ENCODE data around the gene CARF.
"Not testable (repeated sequence)": the region's sequence is repeated elsewhere in the genome, so short reads cannot be mapped to it uniquely, and the experiment has no call there.

The CARF gene

GRCh38 chr2:202976809-202977208, 64.7 kb downstream of the CARF start:
- no peak for TF ChIP-seq CTCF (IDR thresholded peaks at IDR 0.05; ENCODE audit: low read depth, low read length)

GRCh38 chr2:202982779-202983491, 70.9 kb downstream of the CARF start:
- no peak overlapping the region for H3K4me3 ChIP-seq (ENCODE audit: low read depth, low read length)
- TF ChIP-seq CTCF (IDR thresholded peaks at IDR 0.05; ENCODE audit: low read depth, low read length): no peak

More at GRCh38 chr2:202976809-202977208, 64.7 kb downstream of the CARF start:
- H3K4me3 ChIP-seq (ENCODE audit: low read depth, low read length): no peak overlapping the region

GRCh38 chr2:202989749-202990148, 77.7 kb downstream of the CARF start:
- no peak overlapping the region for H3K4me3 ChIP-seq (ENCODE audit: low read depth, low read length)
- TF ChIP-seq CTCF (IDR thresholded peaks at IDR 0.05; ENCODE audit: low read depth, low read length): no peak

GRCh38 chr2:202990501-202990900, 78.4 kb downstream of the CARF start:
- no peak overlapping the region for H3K4me3 ChIP-seq (ENCODE audit: low read depth, low read length)
- TF ChIP-seq CTCF (IDR thresholded peaks at IDR 0.05; ENCODE audit: low read depth, low read length): no peak

- H3K4me3 ChIP-seq (ENCODE audit: low read depth, low read length): not testable (repeated sequence)
Observed at GRCh38 chr2:202997113-202997512, 85.0 kb downstream of the CARF start.

- no peak overlapping the region for H3K4me3 ChIP-seq (ENCODE audit: low read depth, low read length)
- TF ChIP-seq CTCF (IDR thresholded peaks at IDR 0.05; ENCODE audit: low read depth, low read length): no peak
Observed at GRCh38 chr2:203002054-203002821, 90.2 kb downstream of the CARF start.

GRCh38 chr2:203003716-203004115, 91.6 kb downstream of the CARF start:
- no peak overlapping the region for H3K4me3 ChIP-seq (ENCODE audit: low read depth, low read length)
- TF ChIP-seq CTCF (IDR thresholded peaks at IDR 0.05; ENCODE audit: low read depth, low read length): no peak
